Measurements from ENCODE around the gene HK1.
"Not testable (repeated sequence)": the region's sequence is repeated elsewhere in the genome, so short reads cannot be mapped to it uniquely, and the experiment has no call there.

Gene HK1

GRCh38 chr10:69259547-69260243 lies 18.6 kb upstream of the HK1 start:
- DNase-seq, result no peak

DNA sequence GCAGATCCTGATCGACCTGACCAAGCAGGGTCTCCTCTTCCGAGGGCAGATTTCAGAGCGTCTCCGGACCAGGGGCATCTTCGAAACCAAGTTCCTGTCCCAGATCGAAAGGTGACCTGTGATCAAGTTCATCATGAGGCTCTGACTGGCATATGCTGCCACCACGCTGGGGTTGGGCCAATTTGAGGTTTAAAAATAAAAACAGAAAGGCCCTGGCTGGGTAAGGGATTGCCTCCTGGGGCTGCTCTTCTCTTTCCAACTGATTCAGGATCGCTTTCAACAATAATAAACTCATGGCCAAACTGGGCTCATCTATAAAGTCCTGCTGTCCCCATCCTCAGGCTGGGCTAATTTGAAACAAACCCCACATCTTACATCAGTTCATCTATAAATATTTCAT lies 17.1 kb upstream of the HK1 start:
- DNase-seq, result no peak

DNA sequence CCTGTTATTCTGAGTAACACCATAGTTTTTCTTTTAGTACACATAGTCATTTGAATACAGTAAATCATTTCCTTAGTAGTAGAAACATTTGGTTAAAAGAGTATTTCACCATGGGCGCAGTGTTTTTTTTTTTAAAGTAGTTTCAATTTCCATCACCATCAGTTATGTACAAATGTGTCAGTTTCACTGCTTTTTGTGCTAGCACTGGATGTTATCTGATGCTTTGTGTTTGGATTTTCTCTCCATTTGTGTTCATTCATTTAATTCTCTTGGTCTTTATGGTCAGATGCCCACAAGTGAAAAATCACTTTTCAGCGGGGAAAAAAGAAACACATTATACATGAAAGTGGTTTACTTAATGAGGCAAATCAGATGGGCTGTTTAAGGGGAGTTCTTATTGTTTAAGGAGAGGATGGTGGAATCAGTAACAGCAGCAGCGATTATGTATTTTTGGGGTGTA lies 16.0 kb upstream of the HK1 start:
- no peak for DNase-seq

DNA sequence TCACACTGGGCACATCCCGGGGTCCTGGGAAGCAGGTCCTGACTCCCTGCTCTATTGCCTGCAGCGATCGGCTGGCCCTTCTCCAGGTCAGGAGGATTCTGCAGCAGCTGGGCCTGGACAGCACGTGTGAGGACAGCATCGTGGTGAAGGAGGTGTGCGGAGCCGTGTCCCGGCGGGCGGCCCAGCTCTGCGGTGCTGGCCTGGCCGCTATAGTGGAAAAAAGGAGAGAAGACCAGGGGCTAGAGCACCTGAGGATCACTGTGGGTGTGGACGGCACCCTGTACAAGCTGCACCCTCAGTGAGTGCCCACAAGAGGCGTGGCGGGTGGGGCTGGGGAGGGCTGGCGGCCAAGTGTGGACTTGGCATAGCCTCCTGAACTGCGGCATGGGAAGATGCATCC lies 12.8 kb upstream of the HK1 start:
- no peak for DNase-seq

GRCh38 chr10:69268761-69269416 lies 9.4 kb upstream of the HK1 start:
- no peak for DNase-seq

DNA sequence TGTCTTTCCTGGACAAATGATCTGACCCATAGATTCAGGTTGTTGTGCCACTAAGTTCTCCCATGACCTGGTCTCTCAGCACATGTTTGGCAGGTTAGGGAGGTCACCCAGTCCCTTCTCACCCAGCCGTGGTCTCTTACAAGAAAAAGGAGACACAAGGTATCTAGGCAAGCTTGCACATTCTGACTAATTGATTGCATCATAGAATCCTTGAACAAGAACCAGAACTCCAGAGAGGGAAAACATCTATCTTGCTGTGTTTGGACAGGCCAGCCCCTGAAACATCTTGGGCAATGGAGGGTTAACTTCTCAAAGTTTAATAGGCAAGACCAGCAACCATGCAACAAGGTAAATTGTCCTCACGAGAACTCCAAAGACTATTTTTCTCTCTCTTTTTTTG lies 8.5 kb upstream of the HK1 start:
- DNase-seq, result no peak

DNA sequence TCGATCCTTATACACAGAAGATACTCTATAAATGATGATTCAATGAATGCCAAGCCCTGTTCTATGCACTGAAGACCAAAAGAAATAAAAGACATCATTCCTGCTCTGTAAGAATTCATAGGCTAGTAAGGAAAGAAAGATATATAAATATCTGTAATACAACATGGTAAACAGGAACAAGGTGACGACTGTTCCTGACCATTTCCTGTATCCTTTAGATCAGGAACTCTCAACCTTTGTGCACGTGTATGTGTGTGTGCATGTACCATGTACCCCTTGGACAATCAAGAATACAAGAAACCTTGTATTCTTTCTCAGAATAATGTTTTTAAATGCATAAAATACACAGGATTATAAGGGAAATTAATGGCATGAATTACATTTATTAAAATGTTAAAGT lies 7.3 kb upstream of the HK1 start:
- DNase-seq, result no peak

DNA sequence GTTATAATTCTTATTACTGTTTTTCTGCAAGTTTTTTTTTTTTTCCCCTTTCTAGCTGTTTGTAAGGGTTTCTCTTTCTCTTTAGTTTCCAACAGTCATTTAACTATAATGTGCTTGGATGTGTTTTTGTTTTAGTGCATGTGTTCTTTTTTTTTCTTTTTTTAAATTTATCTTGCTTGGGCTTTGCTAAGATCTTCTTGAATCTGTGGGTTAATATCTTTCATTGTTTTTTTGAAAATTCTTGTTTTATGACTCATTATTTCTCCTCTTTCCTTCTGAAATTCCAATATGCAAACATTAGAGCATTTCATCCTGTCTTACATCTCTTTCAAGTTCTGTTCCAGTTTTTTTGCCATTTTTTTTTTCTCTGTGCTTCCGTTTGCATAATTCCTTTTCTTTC lies 5.7 kb upstream of the HK1 start:
- no peak for DNase-seq

- DNase-seq, result no peak
Measured at GRCh38 chr10:69275444-69275843, 2.9 kb upstream of the HK1 start.

DNA sequence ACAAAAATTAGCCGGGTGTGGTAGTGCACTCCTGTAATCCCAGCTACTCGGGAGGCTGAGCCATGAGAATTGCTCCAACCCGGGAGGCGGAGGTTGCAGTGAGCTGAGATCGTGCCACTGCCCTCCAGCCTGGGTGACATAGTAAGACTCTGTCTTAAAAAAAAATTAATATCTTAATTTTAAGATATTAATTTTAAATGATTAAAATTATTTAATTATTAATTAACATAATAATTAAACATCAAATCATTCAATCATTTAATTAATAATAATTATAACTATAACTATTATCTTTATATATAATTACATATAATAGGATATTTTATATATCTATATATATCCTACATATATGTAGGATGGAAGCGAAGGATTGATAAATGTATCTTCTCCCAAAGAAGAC lies 1.8 kb upstream of the HK1 start:
- DNase-seq, result no peak

DNA sequence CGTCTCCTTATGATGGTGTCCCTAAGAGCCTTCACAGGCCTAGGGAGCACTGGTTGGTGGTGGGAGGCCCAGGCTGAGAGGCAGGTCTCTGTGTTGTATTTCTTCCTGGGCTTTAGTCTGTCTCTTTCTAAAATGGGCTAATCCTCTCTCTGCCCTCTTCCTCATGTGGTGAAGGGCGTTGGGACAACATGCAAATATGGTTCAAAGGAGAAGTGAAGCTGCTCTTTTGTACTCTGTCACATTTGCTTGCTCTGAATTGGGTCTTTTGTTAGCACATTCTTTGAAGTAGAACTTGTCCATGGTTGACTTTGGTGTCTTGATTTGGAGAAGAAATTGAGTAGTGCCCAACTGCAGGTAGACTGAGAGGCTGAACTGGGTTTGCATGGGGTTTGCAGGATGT lies 814 bp downstream of the HK1 start:
- no peak for DNase-seq

DNA sequence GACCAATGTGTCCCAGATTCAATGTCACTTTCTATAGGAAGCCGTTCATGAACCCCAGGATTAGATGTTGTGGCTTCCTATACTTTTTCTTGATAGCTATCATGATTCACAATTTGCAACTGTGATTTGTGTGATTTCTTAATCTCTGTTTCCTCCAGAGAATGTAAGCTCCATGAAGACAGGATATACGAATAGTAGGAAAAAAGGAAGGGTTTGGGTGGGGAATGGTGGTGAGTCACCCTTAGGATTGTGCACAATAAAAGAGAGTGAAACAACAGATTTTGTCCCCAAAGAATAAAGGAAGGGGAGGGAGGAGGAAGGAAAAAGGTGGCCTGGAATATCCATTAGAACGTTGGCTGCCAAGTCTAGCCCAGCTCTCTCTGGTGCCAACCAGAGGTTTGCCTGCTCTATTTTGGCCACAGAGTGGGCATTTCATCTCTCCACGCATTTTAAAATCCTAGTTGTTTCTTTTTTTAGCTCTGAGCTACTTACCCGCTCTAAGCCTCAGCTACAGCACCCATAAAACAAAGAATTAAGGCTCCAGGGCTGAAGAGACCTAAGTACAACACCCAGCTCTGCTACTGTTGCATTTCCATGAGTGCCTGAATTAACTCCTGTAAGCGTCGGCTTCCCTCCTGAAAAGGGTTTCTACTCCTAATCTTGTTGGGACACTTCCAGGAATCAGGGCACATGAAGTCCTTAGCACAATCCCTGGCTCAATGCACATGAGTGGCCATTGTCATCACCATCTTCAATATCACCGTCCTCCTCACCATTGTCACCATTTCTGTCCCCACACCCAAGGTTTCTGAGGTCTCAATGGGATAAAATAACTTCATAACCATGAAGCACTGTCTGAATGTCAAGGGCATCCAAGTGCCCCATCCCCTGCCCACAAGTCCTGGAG lies 3.5 kb downstream of the HK1 start:
- no peak for DNase-seq

GRCh38 chr10:69284402-69284801 lies 6.1 kb downstream of the HK1 start:
- not testable (repeated sequence) for DNase-seq

DNA sequence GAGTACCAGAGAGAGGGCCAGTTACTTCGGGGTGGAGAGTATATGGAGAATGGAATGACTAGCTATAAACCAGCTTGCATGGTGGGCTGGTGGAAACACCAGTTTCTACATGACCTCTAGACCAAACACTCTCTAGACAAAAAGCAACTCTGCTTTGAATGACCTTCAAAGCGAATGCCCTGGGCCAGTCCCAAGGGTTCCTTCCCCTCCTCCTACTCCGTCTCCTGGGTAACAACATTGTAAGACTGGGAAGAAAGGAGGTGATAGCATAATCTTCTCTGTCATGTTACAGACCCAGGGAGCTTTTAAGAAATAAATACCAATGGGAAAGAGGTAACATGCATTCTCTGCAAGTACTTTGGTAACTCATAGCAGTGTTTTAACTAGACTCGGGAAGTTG lies 7.4 kb downstream of the HK1 start:
- no peak for DNase-seq

DNA sequence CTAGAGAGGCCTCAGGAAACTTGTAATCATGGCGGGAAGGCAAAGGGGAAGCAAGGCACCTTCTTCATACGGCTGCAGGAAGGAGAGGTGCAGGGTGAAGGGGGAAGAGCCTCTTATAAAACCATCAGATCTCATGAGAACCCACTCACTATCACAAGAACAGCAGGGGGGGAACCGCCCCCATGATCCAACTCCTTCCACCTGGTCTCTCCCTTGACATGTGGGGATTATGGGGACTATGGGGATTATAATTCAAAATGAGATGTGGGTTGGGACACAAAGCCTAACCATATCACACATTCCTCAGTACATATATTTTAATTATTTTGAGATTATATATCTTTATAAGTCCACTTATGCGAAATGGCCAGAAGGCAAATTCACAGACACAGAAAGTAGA lies 8.9 kb downstream of the HK1 start:
- DNase-seq, result no peak

- DNase-seq, result no peak
Measured at GRCh38 chr10:69290993-69291392, 12.7 kb downstream of the HK1 start.

GRCh38 chr10:69292459-69292858 lies 14.2 kb downstream of the HK1 start:
- DNase-seq, result no peak

DNA sequence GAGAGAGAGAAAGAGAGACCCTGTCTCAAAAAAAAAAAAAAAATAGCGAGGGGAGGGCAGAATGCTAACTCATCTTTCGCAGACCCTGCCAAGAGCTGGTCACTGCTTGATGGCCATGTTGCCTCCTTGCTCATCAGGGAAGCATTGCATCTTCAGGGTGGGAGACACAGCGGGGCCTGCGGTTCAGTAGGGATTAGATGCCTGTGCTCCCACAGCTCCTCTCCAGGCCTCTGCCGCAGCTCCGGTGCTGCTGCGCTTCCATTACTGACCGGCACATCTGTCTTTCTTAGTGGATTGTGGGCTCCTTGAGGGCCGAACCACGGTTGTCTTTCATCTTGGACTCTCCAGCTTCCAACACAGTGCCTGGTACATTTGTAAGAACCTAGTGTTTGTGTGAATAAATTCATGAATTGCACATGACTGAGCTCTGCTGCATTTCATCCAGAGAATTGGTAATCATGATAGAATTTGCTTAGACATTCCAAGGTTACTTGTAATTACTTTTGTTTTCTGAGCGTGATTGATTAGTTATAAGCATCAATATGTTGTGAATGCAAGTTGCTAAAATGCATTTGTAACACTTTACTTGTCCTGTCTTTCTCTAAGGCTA lies 16.8 kb downstream of the HK1 start:
- no peak for DNase-seq

DNA sequence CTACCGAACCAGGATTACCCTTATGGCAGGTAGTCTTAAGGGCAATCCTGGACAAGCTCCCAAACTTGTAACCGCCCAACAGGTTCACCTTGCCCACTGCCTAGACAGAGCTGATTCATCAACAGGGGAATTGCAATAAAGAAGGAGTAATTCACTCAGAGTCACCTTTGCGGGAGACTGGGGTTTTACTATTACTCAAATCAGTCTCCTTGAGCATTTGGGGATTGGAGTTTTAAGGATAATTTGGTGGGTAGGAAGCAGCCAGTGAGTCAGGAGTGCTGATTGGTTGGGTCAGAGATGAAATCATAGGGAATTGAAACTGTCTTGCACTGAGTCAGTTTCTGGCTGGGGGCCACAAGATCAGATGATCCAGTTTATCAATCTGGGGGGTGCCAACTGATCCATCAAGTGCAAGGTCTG lies 25.3 kb downstream of the HK1 start:
- DNase-seq, result no peak

GRCh38 chr10:69306421-69306820 lies 28.1 kb downstream of the HK1 start:
- DNase-seq, result no peak

GRCh38 chr10:69307434-69307833 lies 29.1 kb downstream of the HK1 start:
- no peak for DNase-seq

DNA sequence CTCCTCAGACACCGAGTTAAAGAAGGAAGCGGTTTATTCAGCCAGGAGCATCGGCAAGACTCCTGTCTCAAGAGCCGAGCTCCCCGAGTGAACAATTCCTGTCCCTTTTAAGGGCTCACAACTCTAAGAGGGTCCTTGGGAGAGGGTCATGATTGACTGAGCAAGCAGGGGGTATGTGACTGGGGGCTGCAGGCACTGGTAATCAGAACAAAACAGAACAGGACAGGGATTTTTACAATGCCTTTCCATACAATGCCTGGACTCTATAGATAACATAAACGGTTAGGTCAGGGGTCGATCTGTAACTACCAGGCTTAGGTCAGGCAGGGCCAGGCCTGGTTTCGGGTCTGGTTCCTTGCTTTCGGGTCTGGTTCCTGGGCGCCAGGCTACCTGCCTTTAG lies 30.0 kb downstream of the HK1 start:
- DNase-seq, result not testable (repeated sequence)

DNA sequence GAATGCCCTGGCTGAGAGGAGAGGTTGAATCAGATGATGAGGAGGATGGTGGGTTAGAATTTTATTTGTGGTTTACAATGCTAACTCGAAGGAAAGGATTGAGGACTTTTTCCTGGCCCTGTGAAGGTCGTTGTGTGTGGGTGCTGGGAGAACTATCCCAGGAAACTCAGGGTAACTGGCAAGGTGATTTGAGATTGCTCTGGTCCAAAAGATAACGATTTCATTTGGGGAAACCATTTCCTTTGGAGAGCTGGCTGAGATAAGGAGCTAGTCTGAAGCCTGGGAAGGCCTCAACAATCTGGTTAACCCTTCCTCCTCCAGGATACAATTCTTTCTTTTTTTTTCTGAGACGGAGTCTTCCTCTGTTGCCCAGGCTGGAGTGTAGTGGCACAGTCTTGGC lies 33.0 kb downstream of the HK1 start:
- DNase-seq, result no peak

All from NCI-H446 (cell line).